ENCODE data around the gene TRAF3.

- no peak for TF ChIP-seq POLR2AphosphoS5 (IDR thresholded peaks at IDR 0.05)
- TF ChIP-seq POLR2A (IDR thresholded peaks at IDR 0.05) = no peak
- TF ChIP-seq CTCF (IDR thresholded peaks at IDR 0.05 in 8 of 11, conservative IDR thresholded peaks at IDR 0.05 in 3 of 11) = no peak
These were observed 93.0 kb downstream of the TRAF3 start for GRCh38 chr14:102870246-102870645.

Data from spleen (tissue), 7 donors.